Neural progenitor cell (in vitro differentiated cells): Measurements from ENCODE around the gene HCCS. TPM values are rescaled to one million over a fixed set of nuclear protein-coding genes. Genes with fewer than 3 reads are reported as not detected.

Experiments
- DNase-seq: peaks from one replicate; pipeline ENCODE4 v3.0.0-alpha.2; 2016; ENCODE audit warnings: low spot score
- H2AFZ ChIP-seq: fragments of 200-600 bp; sonication (generic); replicated peaks from 2 replicates; pipeline ENCODE4 v1.6.1; 2016; ENCODE audit warnings: antibody characterized with exemption
- H3F3A ChIP-seq: fragments of 200-600 bp; sonication (generic); 2 replicates; pipeline ENCODE4 v1.6.1; 2016; ENCODE audit warnings: antibody characterized with exemption, low read depth
- H3K27ac ChIP-seq: fragments of 200-600 bp; sonication (generic); 2 replicates; pipeline ENCODE4 v1.5.1; 2016; ENCODE audit warnings: mild to moderate bottlenecking
- H3K27me3 ChIP-seq: fragments of 200-600 bp; sonication (generic); 2 replicates; pipeline ENCODE4 v1.6.1; 2016; ENCODE audit warnings: mild to moderate bottlenecking, moderate library complexity
- H3K36me3 ChIP-seq: fragments of 200-600 bp; sonication (generic); 2 replicates; pipeline ENCODE4 v1.5.1; 2016
- H3K4me1 ChIP-seq: fragments of 200-600 bp; sonication (generic); 2 replicates; pipeline ENCODE4 v1.6.1; 2016; ENCODE audit warnings: mixed run types
- H3K4me2 ChIP-seq: fragments of 200-600 bp; sonication (generic); 2 replicates; pipeline ENCODE4 v1.6.1; 2016
- H3K4me3 ChIP-seq: fragments of 200-600 bp; sonication (generic); 2 replicates; pipeline ENCODE4 v1.5.1; 2016
- H3K79me2 ChIP-seq: fragments of 200-600 bp; sonication (generic); 2 replicates; pipeline ENCODE4 v1.6.1; 2016; ENCODE audit warnings: low read depth
- H3K9ac ChIP-seq: fragments of 200-600 bp; sonication (generic); 2 replicates; pipeline ENCODE4 v1.6.1; 2016
- H3K9me3 ChIP-seq: fragments of 200-600 bp; sonication (generic); 2 replicates; pipeline ENCODE4 v1.5.1; 2016; ENCODE audit warnings: low read depth
- H4K20me1 ChIP-seq: fragments of 200-600 bp; sonication (generic); 2 replicates; pipeline ENCODE4 v1.6.1; 2016; ENCODE audit warnings: low read depth
- H3K27ac Mint-ChIP-seq: 3 replicates; pipeline ENCODE4 v1.8.0; 2021; ENCODE audit warnings: mixed read lengths
- H3K27me3 Mint-ChIP-seq: 2 replicates; pipeline ENCODE4 v1.8.0; 2022; ENCODE audit warnings: low read depth, mild to moderate bottlenecking, inconsistent platforms, moderate library complexity, mixed read lengths; ENCODE audit not compliant: insufficient read depth
- H3K36me3 Mint-ChIP-seq: 3 replicates; pipeline ENCODE4 v1.8.0; 2021; ENCODE audit warnings: mixed read lengths
- H3K4me1 Mint-ChIP-seq: 3 replicates; pipeline ENCODE4 v1.8.0; 2021; ENCODE audit warnings: mixed read lengths
- H3K4me3 Mint-ChIP-seq: 3 replicates; pipeline ENCODE4 v1.8.0; 2021; ENCODE audit warnings: mild to moderate bottlenecking, moderate library complexity, mixed read lengths
- H3K9me3 Mint-ChIP-seq: 3 replicates; pipeline ENCODE4 v1.8.0; 2020; ENCODE audit warnings: mixed read lengths
- CTCF ChIP-seq: fragments of 200-600 bp; sonication (generic); IDR thresholded peaks from 2 replicates; pipeline ENCODE4 v1.5.1; 2017; ENCODE audit warnings: antibody characterized with exemption, mild to moderate bottlenecking
- EZH2 ChIP-seq: fragments of 200-600 bp; sonication (generic); IDR thresholded peaks from 2 replicates; pipeline ENCODE4 v1.6.1; 2017; ENCODE audit warnings: antibody characterized with exemption, mild to moderate bottlenecking, moderate library complexity
- EZH2phosphoT487 ChIP-seq: fragments of 200-600 bp; sonication (generic); IDR thresholded peaks from 2 replicates; pipeline ENCODE4 v1.6.1; 2017; ENCODE audit warnings: antibody characterized with exemption
- total RNA-seq: library from RNA; depleted of rRNA; stranded (reverse); fragments of >200 nt; gene quantifications from 2 replicates; pipeline ENCODE4 v1.2.3, GENCODE V29; 2015; ENCODE audit warnings: low replicate concordance

Gene HCCS
- total RNA-seq, 1 donor from 2014 or later: 19.8 TPM

- Histone ChIP-seq H3K9ac (no peak overlapping the region), H3K9me3 (peaks cover under 1% of the 10 kb centered on the region), H3K36me3 (no peaks in the 10 kb centered on the region), H4K20me1 (no peaks in the 10 kb centered on the region), H3K27me3 (no peaks in the 10 kb centered on the region), H3K4me2 (no peak overlapping the region), H3K79me2 (no peaks in the 10 kb centered on the region), H2AFZ (no peak overlapping the region), H3K4me3 (no peak overlapping the region), H3K4me1 (no peaks in the 10 kb centered on the region), H3K27ac (no peak overlapping the region), H3F3A (no peaks in the 10 kb centered on the region)
- Mint-ChIP-seq H3K9me3 (no peaks in the 10 kb centered on the region), H3K4me3 (no peak overlapping the region), H3K36me3 (no peaks in the 10 kb centered on the region), H3K4me1 (no peaks in the 10 kb centered on the region), H3K27ac (no peak overlapping the region), H3K27me3 (no peaks in the 10 kb centered on the region)
- TF ChIP-seq CTCF (no peak), EZH2phosphoT487 (no peak), EZH2 (no peak)
- DNase-seq: no peak
Measured at GRCh38 chrX:11066812-11067211, 44.3 kb upstream of the HCCS start.

- Histone ChIP-seq H3K9ac (no peak overlapping the region), H3K4me3 (no peak overlapping the region), H3K27ac (no peak overlapping the region), H3F3A (no peaks in the 10 kb centered on the region), H3K79me2 (no peaks in the 10 kb centered on the region), H3K36me3 (no peaks in the 10 kb centered on the region), H3K4me2 (no peak overlapping the region), H4K20me1 (no peaks in the 10 kb centered on the region), H3K27me3 (no peaks in the 10 kb centered on the region), H3K9me3 (peaks cover 3% of the 10 kb centered on the region), H3K4me1 (no peaks in the 10 kb centered on the region), H2AFZ (no peak overlapping the region)
- Mint-ChIP-seq H3K27ac (no peak overlapping the region), H3K27me3 (no peaks in the 10 kb centered on the region), H3K9me3 (peaks cover 3% of the 10 kb centered on the region), H3K4me3 (no peak overlapping the region), H3K36me3 (no peaks in the 10 kb centered on the region), H3K4me1 (no peaks in the 10 kb centered on the region)
- no peak for TF ChIP-seq EZH2phosphoT487
- no peak for TF ChIP-seq CTCF
- TF ChIP-seq EZH2: no peak
- DNase-seq: no peak
Measured at GRCh38 chrX:11073381-11073780, 37.8 kb upstream of the HCCS start.

- Mint-ChIP-seq H3K4me1 (peaks cover 2% of the 10 kb centered on the region), H3K4me3 (no peak overlapping the region), H3K9me3 (peaks cover 8% of the 10 kb centered on the region), H3K36me3 (no peaks in the 10 kb centered on the region), H3K27me3 (no peaks in the 10 kb centered on the region), H3K27ac (no peak overlapping the region)
- no peaks in the 10 kb centered on the region for H3K4me1 ChIP-seq
- H3F3A ChIP-seq: no peaks in the 10 kb centered on the region
- H3K4me2 ChIP-seq: no peak overlapping the region
- no peak for DNase-seq
- H3K79me2 ChIP-seq: no peaks in the 10 kb centered on the region
- no peaks in the 10 kb centered on the region for H3K27me3 ChIP-seq
- H3K36me3 ChIP-seq: no peaks in the 10 kb centered on the region
- H3K4me3 ChIP-seq: no peak overlapping the region
- H4K20me1 ChIP-seq: no peaks in the 10 kb centered on the region
- TF ChIP-seq CTCF (no peak), EZH2 (no peak), EZH2phosphoT487 (no peak)
- peaks cover 2% of the 10 kb centered on the region for H3K9me3 ChIP-seq
- no peak overlapping the region for H3K9ac ChIP-seq
- no peak overlapping the region for H3K27ac ChIP-seq
- no peak overlapping the region for H2AFZ ChIP-seq
Measured at GRCh38 chrX:11080741-11081305, 30.3 kb upstream of the HCCS start.
